Left ventricle myocardium superior (tissue), 1 donor: ENCODE measurements around the gene MPRIP. TPM values are rescaled to one million over a fixed set of nuclear protein-coding genes. Genes with fewer than 3 reads are reported as not detected.
"Not testable (repeated sequence)": the region's sequence is repeated elsewhere in the genome, so short reads cannot be mapped to it uniquely, and the experiment has no call there.

ENCODE experiments used
- ATAC-seq: fragments of 200-7000 bp; cut with Tn5 transposase; one replicate; pipeline ENCODE4 v1.9.1; 2020; ENCODE audit warnings: mild to moderate bottlenecking, moderate library complexity
- DNase-seq: peaks from one replicate; pipeline ENCODE4 v3.0.0-alpha.2; 2020
- intact Hi-C: fragments of 100-400 bp; cut with micrococcal nuclease; formaldehyde crosslinking; loops from one replicate; pipeline ENCODE4 v1.11.0; 2022
- total RNA-seq: library from RNA; stranded (reverse); fragmentation: NEBNext Ultra II Directional; extraction: Animal tissue kit (Norgen Biotek cat#: 25700); gene quantifications from one replicate; pipeline ENCODE4 v1.2.1, GENCODE V29; 2021
- donor health status: DM: no; HTN: yes; CAD: no; lungs with severe emphysema.

Gene MPRIP
- total RNA-seq, 1 donor from 2014 or later, result 335 TPM

DNA sequence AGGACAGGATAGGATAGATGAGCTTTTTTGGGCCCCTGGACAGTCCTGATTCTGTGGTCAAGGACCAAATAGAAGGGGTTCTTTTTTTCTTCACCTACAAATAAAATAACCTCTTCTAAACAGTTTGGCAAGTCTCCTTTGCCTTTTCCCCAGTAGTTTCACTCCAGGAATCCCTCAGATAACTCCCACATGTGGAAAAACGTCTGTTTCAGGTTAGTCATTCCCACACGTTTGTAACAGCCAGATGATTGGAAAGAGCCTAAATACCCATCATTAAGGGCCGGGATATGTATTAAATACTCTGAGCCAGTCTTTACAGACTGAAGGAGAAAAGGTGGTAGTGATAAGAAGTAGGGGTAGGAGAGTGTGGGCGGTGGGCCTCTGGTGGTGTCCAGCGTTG lies 105.6 kb downstream of the MPRIP start:
- DNase-seq (no peak), ATAC-seq (no peak)
- intact Hi-C loops, result no loop called here

- intact Hi-C loops, result no loop called here
- no peak for DNase-seq
- ATAC-seq, result no peak
Observed at GRCh38 chr17:17149520-17150447, 107.5 kb downstream of the MPRIP start.

DNA sequence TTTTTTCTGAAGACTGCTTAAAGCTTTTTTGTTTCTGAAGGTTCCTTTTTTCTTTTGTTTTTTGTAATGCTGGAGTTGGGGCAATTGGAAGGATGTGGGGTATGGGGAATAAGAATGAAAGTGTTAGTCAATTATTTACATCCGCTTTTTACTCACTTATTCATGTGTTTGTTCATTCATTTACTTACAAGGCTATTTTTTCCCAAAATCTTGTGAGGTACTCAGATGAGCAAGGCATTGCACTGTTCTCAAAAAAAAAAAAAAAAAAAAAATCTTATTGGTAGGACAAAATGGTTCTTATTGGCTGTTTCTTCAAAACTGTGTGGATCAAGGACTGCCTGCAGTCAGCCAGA lies 108.2 kb downstream of the MPRIP start:
- DNase-seq (no peak), ATAC-seq (no peak)
- intact Hi-C loops, result no loop called here

- intact Hi-C loops, result no loop called here
- no peak for ATAC-seq
- DNase-seq, result no peak
Observed at GRCh38 chr17:17151055-17151454, 108.8 kb downstream of the MPRIP start.

DNA sequence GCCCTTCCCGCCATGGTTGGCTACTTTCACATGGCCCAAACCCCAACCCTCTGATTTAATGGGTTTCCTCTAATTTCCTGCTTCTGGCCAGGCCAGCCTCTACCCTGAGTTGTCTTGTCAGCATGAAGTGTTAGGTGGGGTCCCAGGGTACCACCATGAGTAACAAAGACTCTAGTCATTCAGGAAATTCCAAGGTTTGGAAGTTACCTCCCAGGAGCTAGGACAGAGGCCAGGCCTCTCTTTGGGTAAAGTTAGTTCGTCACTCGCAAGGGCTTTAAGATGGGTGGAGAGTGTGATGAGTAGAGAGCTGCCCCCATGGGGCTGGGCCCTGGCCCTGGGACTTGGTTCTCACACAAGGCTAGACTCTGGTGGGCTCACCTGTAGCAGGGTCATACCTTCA lies 109.3 kb downstream of the MPRIP start:
- intact Hi-C loops, result no loop called here
- DNase-seq (no peak), ATAC-seq (no peak)

- DNase-seq (peak; percentile 93), ATAC-seq (peak; percentile 95)
- intact Hi-C loops, result no loop called here
Observed at GRCh38 chr17:17151962-17152361, 109.7 kb downstream of the MPRIP start.

DNA sequence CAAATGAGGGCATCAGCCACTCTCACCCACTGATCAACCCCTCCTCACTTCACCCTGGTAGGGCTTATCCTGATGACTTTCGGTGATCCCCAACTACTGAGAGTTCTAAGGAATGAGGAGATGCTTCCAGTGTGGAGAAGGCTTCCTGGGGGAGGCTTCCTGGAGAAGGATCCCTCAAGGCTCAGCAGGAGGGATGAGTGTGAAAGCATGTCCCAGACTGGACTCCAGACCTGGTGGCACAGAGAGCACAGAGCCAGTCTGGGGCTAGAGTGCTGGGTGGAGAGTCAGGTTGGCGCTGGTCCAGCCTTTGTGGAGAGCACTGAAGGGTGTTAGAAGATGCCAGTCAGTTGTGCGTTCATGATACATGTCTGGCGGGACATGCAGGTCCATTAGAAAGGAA lies 110.1 kb downstream of the MPRIP start:
- ATAC-seq, result peak; percentile 83
- peak; percentile 83 for DNase-seq
- intact Hi-C loops, result no loop called here

- intact Hi-C loops, result no loop called here
Observed at GRCh38 chr17:17153071-17153470, 110.8 kb downstream of the MPRIP start.

DNA sequence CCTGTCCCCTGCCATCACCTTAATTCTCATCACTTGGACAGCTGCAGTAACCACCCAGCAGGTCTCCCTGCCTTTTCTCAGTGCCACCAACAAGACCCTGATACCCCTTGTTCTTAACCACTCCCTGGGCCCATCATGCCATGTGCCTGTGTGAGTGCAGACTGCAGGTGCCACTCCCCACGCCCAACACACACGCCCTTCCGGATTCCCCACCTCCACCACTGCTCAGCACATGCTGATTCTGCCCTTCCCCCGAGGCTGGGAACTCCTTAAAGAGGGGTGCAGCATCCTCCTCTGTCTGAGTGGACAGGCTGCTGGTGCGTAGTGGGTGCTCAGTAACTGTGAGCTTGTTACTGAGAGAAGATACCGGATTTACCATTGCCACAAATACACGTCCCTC lies 111.5 kb downstream of the MPRIP start:
- ATAC-seq (no peak), DNase-seq (no peak)
- intact Hi-C loops, result no loop called here

More at GRCh38 chr17:17153071-17153470, 110.8 kb downstream of the MPRIP start:
- ATAC-seq (no peak), DNase-seq (no peak)

GRCh38 chr17:17154556-17154955 lies 112.3 kb downstream of the MPRIP start:
- DNase-seq (no peak), ATAC-seq (no peak)
- intact Hi-C loops, result no loop called here

- ATAC-seq (no peak), DNase-seq (no peak)
- intact Hi-C loops, result no loop called here
Observed at GRCh38 chr17:17154981-17155380, 112.7 kb downstream of the MPRIP start.

DNA sequence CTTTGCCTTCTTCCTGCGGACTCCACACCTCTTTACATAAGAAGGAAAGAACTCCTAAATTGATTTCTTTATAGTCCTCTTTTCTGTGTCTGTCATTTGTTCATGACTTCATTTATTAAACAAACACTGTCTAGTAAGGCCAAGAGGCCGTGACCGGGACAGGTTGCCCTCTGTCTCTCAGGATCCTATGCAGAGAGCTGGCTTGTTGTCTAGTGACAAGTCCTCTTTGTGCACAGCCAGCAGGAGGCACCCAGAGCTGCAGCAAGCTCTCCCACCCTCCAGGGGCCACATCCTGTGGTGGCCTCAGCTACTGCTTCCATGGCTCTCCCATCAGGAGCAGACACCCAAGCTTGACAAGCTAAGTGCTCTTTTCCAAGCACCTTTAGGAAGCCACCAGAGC lies 113.3 kb downstream of the MPRIP start:
- intact Hi-C loops, result no loop called here
- DNase-seq, result no peak
- ATAC-seq, result no peak

GRCh38 chr17:17156107-17156506 lies 113.8 kb downstream of the MPRIP start:
- no peak for ATAC-seq
- no peak for DNase-seq
- intact Hi-C loops, result no loop called here

GRCh38 chr17:17156511-17156910 lies 114.3 kb downstream of the MPRIP start:
- DNase-seq (no peak), ATAC-seq (no peak)
- intact Hi-C loops, result no loop called here

- intact Hi-C loops, result no loop called here
- no peak for ATAC-seq
- no peak for DNase-seq
Observed at GRCh38 chr17:17157041-17157440, 114.8 kb downstream of the MPRIP start.

DNA sequence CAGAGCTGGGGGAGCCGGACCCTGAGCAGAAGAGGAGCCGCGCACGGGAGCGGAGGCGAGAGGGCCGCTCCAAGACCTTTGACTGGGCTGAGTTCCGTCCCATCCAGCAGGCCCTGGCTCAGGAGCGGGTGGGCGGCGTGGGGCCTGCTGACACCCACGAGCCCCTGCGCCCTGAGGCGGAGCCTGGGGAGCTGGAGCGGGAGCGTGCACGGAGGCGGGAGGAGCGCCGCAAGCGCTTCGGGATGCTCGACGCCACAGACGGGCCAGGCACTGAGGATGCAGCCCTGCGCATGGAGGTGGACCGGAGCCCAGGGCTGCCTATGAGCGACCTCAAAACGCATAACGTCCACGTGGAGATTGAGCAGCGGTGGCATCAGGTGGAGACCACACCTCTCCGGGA lies 116.2 kb downstream of the MPRIP start:
- ATAC-seq, DNase-seq, intact Hi-C loops: not testable (repeated sequence)

DNA sequence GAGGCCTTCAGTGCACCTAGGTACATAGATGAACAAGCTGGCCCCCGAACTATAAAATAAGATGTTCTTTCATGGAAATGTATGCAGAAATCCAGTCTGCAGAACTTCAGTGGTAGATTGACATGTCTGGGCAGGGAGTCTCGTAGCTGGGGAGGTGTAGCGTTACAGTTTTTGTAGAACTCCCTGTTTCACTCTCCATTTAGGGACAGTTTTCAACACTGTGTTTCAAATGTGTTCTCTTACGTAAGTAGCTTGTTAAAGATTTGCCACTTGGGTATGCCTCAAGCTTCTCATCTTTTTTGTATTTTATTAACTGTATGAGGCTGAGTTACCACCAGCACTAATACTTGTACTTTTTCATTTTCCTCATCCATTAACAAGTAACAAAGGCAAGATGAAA lies 117.3 kb downstream of the MPRIP start:
- DNase-seq (no peak), ATAC-seq (no peak)
- intact Hi-C loops, result no loop called here

GRCh38 chr17:17161121-17161520 lies 118.9 kb downstream of the MPRIP start:
- intact Hi-C loops, result no loop called here
- no peak for ATAC-seq

GRCh38 chr17:17161759-17162158 lies 119.5 kb downstream of the MPRIP start:
- ATAC-seq, result peak; percentile 82
- intact Hi-C loops, result no loop called here
- DNase-seq, result peak; percentile 56

More at GRCh38 chr17:17161121-17161520, 118.9 kb downstream of the MPRIP start:
- no peak for DNase-seq

DNA sequence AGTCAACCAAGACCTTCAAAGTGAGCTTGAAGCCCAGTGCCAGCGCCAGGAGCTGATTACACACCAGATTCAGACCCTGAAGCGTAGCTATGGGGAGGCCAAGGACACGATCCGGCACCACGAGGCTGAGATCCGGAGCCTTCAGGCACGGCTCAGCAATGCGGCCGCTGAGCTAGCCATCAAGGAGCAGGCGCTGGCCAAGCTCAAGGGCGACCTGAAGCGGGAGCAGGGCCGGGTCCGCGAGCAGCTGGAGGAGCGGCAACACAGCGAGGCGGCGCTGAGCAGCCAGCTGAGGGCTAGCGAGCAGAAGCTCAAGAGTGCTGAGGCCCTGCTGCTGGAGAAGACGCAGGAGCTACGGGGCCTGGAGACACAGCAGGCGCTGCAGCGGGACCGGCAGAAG lies 121.9 kb downstream of the MPRIP start:
- no peak for ATAC-seq
- intact Hi-C loops, result no loop called here
- no peak for DNase-seq

GRCh38 chr17:17164676-17165075 lies 122.4 kb downstream of the MPRIP start:
- intact Hi-C loops, result no loop called here
- ATAC-seq (no peak), DNase-seq (no peak)
